AG08396 (cell line): Measurements from ENCODE around the gene ZNF438.
"Not testable (repeated sequence)": the region's sequence is repeated elsewhere in the genome, so short reads cannot be mapped to it uniquely, and the experiment has no call there.

Source experiments
- DNase-seq: peaks from one replicate; pipeline ENCODE4 v3.0.0; 2012; ENCODE audit warnings: low spot score, mixed read lengths

Gene ZNF438, protein sequence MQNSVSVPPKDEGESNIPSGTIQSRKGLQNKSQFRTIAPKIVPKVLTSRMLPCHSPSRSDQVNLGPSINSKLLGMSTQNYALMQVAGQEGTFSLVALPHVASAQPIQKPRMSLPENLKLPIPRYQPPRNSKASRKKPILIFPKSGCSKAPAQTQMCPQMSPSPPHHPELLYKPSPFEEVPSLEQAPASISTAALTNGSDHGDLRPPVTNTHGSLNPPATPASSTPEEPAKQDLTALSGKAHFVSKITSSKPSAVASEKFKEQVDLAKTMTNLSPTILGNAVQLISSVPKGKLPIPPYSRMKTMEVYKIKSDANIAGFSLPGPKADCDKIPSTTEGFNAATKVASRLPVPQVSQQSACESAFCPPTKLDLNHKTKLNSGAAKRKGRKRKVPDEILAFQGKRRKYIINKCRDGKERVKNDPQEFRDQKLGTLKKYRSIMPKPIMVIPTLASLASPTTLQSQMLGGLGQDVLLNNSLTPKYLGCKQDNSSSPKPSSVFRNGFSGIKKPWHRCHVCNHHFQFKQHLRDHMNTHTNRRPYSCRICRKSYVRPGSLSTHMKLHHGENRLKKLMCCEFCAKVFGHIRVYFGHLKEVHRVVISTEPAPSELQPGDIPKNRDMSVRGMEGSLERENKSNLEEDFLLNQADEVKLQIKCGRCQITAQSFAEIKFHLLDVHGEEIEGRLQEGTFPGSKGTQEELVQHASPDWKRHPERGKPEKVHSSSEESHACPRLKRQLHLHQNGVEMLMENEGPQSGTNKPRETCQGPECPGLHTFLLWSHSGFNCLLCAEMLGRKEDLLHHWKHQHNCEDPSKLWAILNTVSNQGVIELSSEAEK

DNA sequence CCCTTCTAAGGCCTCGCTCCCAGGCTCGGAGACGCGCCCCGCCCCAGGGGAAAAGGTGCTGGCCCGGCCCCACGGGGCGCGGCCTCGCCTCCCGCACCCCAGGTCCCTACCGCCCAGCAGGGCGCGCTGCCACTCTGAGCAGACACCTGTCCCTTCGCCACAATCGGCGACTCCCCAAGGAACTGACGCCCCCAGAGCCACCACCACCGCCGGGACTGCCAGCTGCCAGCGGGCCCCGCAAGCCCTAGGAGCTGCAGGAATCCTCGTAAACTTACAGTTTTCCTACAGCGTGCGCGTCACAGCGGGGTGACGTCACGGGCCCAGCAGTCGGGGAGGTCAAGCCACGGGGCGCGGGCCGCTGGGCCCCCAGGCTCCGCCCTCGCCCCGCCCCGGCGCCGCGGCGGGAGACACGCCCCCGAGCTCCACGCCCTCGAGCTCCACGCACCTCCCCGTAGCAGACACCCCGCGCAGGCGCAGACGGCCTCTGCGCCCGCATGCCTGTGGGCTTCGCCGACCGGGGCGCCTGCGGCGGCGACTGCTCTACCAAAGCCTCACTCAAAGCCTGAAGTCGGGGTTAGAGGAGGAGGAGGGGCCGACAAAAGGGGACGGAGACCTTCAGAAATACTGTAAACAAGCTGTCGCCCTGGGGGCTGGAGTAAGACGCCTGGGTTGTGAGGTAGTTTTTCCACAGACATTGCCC, at the start of gene ZNF438:
Gene ZNF438 (minus strand): TSS at position 308 of the 700 bp plus-strand sequence. CDS start 154,831 bp downstream, outside the sequence.
- peak; percentile 99 for DNase-seq

DNA sequence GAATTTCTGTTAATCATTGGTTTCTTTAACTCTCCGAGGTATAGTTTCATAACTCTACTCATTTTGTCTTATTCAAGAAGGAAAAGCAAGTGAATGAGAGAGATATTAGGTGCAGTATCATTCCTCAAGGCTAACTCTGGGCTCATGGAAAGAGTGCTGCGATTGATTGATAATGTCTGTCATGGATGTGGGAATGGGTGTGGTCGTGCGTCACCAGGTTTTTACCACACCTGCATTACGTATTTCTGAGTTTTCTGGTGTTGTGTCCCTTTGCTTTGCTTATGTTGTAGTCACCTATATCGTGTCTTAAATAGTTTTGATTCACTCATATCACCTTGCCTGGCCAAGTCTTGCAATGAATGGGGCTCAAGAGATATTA, 44.9 kb upstream of the ZNF438 start:
- no peak for DNase-seq

DNA sequence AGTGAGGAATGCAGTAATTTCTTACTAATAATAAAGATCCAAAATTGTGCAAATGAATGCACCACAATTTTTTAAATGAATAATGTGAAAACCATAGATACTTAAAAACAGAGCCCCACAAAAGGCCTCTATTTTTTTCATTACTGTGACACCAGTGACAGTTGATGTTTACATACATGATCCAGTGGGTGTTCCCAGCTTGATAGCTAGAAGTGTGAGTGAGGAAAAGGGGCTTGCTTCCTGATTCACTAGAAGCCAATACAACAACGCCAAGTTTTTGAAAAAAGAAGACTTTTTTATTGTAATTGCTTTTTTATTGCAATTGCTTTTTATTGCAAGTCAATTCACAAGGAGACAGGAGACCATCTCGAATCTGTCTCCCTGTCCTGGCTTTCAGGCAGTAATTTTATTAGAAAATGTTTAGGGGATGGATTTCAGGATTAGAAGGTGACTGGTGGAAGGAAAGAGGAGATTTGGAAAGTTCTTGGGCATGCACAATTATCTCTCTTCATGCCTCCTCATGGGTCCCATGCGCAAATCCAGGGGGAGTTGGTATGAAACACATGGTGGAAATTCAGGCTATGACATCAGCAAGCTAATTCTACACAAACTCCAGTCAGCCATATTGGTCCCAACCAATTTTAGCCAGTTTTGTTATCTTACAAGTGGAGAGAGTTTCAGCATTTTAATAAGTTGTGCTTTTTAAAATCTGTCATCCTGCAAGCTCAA, 44.4 kb upstream of the ZNF438 start:
- DNase-seq = no peak

DNA sequence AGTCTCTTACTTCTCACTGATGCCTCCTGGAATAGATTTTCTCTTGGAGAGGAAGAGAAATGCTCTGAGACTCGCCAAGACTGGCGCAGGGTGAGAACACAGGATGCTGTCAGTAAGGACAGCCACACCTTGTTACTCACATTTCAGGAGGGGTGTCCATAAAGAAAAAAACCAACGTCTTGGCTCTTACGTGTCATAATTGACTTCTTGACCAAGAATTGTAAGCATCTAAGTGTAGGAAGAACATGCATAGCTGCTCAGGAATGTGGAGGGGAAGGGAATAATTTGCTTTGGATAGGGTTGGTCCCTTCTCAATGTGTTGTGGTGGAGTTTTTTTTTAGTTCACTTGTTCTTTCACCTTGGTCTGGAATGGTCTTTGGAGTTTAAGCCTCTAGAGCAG, 43.8 kb upstream of the ZNF438 start:
- DNase-seq = peak; percentile 57

DNA sequence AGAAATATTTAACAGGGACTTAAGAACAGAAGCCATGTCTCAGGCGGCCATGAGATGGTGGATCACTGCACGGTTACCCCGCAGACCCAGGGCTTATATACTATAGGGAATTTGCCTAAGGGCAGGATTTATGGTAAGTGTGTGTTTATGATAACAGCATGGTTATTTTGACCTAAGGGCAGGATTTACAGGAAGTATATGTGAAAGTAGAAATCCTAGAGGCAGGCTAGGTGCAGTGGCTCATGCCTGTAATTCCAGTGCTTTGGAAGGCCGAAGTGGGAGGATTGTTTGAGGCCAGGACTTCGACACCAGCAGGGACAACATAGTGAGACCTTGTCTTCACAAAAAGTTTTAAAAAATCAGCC, 43.0 kb upstream of the ZNF438 start:
- DNase-seq = no peak

DNA sequence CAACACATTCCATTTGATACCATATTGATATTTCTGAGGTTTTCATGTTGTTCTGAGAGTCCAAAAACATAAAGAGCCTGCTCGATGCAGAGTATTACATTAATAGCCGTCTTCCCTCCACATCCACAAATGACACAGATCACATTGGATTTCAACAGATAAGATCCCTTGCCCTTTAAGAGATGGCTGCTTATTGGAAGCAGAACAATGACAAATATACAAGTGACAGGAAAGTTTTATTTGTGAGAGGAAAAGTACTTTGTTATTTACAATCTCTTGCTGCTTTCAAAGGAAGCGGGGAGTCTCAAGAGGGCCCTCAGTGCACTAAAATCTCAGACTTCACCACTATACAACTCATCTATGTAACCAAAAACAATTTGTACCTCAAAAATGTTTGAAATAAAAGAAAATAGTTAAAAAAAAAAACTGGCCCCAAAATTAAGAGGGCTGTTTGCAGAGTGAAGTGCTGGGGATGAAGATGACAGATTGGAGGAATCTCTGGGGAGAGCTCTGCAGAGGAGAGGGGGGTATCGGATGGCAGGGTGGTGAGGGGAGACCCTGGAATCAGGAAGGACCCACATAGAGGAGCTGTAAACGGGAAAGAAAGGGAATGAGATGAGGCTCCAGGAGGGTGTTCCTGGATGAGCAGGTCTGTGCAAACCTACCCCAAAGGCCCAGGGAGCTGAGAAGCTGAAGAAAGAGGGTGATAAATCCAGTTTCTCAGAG, 42.5 kb upstream of the ZNF438 start:
- no peak for DNase-seq

DNA sequence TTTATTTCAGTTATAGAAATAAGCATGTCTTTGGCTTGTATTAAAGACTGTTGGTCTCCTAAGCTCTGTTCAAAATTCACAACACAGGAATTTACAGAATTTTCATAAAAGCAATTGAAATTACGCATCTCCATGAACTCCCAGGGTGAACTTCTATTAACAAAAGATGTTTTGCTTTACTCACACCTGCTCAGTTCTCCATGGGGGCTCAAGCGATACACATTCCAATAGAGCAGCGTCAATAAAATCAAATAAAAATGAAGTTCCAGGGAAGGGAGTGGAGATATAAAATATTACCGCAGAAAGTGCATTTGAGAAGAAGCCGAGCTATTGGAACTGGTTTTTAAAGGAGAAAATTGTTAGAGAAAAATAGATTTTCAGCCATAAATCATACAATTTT, 41.5 kb upstream of the ZNF438 start:
- no peak for DNase-seq

DNA sequence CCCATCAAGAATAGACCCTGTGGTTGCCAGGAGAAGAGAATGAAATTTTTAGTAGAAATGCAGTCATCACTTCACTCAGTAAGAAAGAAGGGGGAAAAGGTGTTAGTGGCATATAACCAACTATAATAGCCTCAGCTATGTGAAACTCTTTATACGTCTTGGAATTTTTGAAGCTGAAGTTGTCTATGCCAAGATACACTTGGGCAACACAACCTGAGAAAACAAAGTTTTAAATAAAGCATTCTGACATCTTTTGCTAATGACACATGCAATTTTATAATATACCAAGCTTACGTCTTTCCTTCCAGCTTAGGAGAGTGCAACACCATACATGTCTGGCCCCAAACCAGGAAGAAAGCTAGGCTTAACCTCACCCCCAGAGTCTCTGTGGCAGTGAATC, 40.8 kb upstream of the ZNF438 start:
- DNase-seq = no peak

DNA sequence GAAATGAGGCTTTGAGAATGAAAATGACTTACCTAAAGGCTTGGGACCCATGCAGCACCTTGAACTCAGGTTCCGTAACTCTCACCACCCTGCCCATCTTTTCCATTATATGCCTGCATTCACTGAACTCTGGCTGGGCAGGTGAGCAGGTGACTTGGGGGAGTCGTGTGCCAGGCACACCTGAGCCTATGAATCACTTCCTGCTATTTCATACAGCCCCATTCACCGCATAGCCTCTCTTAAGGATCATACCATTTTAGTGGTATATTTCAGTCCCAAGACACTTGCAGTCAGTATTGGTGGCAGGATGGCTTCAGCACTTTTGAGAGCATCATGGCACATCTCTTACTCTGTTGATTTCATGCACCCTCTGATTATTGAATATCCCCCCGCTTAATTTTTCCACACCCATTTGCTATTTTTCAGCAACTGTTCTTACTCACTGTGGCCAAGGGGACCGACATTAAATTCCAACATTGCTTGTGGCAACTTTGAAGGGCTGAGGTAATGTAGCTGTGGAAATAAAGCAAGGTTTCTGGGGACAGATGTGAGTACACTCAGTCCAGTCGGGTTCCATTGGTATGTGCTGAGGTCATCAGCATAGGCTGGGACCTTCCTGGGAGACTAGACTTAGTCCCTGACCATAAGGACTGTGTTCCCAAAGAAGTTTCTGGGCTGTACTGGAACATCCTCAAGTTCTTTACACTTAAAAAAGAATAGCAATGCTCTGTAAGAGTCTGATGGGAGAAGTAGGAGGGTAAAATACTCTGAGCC, 39.8 kb upstream of the ZNF438 start:
- peak; percentile 48 for DNase-seq

DNA sequence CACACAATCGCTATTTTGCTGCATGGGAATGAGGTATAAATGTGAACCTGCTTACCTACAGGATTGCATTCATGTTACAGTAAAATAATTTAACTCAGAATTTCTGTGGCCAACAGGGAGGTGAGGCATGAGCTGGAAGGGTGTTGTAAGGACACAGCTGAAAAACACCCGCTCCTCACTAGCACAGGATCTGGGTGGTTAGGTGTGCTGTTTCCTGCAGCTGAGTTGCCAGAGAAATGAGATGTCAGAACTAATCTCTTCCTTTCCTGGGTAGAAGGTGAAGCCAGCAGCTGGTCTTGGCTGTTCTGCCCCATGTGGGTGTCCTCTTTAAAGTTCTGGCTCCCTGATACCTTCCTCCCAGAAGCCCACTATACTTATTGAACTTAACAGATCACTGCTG, 39.0 kb upstream of the ZNF438 start:
- DNase-seq = no peak

DNA sequence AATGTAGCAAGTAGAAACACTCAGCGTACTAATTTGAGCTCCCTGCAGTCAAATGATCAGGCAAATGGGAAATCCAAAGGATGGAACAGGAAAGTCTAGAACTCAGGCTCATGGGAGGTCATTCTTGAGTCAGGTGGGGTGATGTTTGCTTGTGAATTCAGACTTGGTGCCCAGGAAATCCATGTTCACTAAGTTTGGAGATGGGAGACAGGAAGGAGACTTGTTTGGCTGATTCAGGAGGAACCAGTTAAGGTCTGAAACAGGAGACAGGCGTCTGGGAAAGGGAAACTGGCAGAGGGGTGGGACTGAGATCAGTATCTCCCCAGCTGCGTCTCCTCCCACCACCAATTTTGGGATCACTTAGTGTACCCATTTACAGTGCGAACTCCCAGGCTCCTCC, 38.4 kb upstream of the ZNF438 start:
- DNase-seq = no peak

DNA sequence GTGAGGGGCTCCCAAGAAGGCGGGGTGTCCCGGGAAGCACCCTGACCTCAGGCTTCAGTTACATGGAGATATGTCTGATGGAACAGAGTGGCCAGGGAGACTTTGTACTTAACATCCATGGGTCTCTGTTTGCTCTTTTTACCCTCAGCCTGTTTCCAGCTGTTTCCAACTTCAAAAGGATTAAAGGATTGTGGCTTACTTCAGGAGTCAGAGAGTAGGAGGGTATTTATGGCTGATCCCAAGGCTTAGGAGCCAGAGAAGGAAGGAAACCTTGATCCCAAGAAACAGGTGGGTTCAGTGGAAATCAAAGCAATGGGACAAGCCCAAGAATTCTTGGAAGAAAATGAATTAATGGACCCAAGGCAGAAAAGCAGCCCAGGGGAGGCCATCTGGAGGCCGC, 37.7 kb upstream of the ZNF438 start:
- DNase-seq = no peak

DNA sequence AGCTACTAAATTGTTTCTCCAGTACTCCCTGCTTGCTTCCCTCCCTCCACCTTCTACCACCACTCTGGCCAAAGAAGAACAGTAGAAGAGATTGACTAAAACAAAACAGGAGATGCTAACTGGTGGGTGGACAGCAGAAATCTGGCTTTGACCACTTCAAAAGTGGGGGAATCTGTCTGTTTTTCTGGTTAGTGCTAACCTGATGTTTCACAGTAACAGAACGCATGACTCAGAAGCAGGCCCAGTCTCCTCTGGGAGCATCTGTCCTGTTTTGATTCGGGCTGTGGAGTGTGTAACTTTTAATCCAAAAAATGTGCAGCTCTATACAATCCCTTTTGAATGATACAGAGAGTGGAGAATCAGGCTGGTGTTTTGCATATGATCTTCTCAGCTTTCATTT, 32.7 kb upstream of the ZNF438 start:
- peak; percentile 74 for DNase-seq

DNA sequence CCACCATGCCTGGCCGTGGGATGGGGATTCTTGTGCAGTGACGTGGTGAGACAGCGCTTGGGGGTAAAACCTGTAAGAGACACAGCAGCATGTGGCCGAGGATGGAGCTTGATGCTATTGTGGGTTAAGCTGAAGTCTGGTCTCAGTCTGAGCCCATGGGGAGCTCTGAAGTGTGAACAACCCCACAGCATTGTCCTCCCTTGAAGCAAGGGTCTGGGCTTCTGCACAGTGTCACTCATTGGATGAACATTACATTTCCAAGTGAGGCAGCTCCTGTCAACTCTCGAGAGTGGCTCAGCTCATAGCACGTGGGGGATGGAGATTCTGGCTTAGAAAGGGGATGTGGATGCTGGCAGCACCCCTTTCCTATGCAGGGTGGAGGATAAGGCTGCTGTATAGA, 32.2 kb upstream of the ZNF438 start:
- no peak for DNase-seq

DNA sequence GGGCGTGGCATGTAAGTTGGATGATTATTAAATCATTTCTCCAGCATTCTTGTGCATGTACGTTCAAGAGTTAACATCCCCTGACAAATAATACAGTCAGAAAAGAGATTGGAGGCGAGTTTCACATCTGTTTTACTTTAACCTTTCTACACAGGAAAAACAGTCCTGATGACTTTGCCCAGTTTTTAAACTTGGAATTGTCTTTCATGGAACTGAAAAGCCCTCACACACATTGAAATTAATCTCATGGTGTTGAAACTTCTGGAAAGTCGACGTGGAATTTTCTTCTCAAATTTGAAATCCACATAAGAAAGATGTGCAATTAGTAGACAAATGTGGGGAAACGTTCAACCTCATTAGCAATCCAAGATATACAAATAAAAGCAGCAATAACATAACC, 31.2 kb upstream of the ZNF438 start:
- no peak for DNase-seq

DNA sequence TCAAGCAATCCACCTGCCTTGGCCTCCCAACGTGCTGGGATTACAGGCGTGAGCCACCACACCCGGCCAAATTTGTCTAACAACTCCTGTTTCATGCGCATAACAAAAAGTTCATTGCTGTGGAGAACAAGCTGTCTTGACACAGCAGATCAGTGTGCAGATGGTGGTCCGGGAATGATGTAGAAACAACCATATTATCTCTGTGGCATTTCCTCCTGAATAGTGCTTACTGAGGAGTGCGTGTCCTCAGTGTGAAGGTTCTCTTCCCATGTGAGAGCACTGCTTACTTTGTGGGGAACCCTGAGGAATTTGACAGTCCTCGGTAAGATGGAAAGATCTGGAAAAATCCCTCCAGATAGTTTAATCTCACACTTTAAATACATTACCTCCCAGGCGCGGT, 30.3 kb upstream of the ZNF438 start:
- no peak for DNase-seq

DNA sequence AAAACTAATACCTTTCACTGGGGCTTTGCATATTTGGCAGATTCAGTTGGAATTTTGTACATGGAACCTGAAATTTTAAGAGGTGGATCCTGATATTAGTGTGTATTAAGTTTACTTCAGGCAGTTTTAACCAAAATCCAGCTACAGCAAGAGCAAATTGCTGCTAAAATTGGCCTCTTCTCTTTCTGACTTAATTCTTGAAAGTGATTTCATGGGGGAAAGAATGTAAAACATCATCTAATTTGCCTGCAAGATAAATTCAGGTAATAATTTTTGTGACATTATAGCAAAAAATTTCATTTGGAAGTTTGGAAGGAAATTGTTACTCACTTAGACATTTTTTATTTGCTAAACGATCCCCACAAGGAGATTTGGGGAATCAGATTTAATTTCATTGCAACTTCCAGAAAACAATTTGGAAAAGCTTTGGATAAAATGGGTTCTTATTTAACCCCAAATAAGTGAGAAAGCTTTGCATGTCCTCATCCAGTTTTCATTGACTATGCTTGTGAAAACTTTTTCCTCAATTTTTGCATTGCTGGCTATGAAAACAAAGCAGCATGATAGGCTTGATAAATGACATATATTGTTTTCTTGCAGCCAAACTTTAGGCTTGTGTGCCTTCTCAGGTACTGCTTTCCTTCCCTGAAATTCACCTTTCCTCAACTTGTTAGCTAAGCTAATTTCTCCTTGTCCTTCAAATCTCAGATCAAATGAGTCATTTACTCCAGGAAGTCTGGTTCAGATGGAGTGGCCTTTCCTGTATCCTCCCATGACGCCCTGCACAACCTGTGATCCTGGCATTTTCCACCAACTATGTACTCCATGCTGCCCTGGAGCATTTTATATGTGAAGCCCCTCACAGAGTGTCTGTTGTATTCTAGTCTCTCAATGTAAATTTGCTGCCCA, 27.4 kb upstream of the ZNF438 start:
- DNase-seq = no peak

DNA sequence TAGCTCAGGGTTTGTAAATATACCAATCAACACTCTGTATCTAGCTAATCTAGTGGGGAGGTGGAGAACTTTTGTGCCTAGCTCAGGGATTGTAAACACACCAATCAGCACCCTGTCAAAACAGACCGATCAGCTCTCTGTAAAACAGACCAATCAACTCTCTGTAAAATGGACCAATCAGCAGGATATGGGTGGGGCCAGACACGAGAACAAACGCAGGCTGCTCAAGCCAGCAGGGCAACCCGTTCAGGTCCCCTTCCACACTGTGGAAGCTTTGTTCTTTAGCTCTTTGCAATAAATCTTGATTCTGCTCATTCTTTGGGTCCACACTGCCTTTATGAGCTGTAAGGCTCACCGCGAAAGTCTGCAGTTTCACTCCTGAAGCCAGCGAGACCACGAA, 25.0 kb upstream of the ZNF438 start:
- DNase-seq = not testable (repeated sequence)

DNA sequence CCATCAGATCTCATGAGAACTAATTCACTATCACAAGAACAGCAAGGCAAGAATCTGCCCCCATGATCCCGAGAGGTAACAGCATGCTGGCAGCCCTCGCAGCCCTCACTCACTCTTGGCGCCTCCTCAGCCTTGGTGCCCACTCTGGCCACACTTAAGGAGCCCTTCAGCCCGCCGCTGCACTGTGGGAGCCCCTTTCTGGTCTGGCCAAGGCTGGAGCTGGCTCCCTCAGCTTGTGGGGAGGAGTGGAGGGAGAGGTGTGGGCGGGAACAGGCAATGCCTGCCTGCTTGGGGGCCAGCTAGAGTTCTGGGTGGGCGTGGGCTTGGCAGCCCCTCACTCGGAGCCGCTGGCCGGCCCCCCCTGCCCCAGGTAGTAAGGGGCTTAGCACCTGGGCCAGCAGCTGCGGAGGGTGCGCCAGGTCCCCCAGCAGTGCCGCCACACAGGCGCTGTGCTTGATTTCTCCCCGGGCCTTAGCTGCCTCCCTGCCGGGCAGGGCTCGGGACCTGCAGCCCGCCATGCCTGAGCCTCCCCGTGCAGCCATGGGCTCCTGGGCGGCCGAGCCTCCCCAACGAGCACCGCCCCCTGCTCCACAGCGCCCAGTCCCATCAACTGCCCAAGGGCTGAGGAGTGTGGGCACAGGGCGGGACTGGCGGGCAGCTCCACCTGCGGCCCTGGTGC, 24.0 kb upstream of the ZNF438 start:
- DNase-seq = no peak
